ENCODE results near the gene TNFAIP8L2. TPM values are rescaled to one million over a fixed set of nuclear protein-coding genes. Genes with fewer than 3 reads are reported as not detected.
A peak's percentile ranks its signal among the peaks of the same experiment; 100 is the strongest.

Gene TNFAIP8L2
- total RNA-seq, result not detected in 2 replicates
- polyA plus RNA-seq, result 0.06 TPM in 1 of 2 replicates, not detected in the other
- polyA plus RNA-seq (2011; cell fraction: cytosol; rRNA removed), result 0.17 TPM in 1 of 2 replicates, not detected in the other
- polyA plus RNA-seq (2011; cell fraction: nucleus; rRNA removed), result not detected in 2 replicates
- polyA plus RNA-seq (2012), result 0.63 TPM in 1 of 2 replicates, not detected in the other
- polyA minus RNA-seq, result 0.28 TPM in 1 of 2 replicates, not detected in the other
- polyA minus RNA-seq (2011; cell fraction: cytosol; rRNA and poly(A)+ RNA removed), result not detected
- not detected in 2 replicates for polyA minus RNA-seq (2011; cell fraction: nucleus; rRNA and poly(A)+ RNA removed)
- not detected for Bru-seq, nascent RNA
- percentile 16 among the genes with signal in this experiment for BruChase-seq, experiment 1, labeled RNA remaining after a 6-hour chase
- BruChase-seq, experiment 2, labeled RNA remaining after a 2-hour chase, result percentile 15 among the genes with signal in this experiment
- long read RNA-seq, result 0 reads

- peaks cover 18% of the 10 kb centered on the region for H3K4me1 ChIP-seq (ENCODE audit: control insufficient read depth, extremely low read depth, insufficient read depth, low read length)
- dilution Hi-C loops (cut with MboI; ENCODE audit: extremely low pct_ligation_motif_present, low sequenced_read_pairs), result no loop called here
- no peaks in the 10 kb centered on the region for H3K79me2 ChIP-seq (ENCODE audit: control insufficient read depth, insufficient read depth, low read length)
- no peak for DNase-seq (ENCODE audit: low read depth, low spot score)
- peak within 1 kb of the TSS; percentile 52 for H3K4me2 ChIP-seq (ENCODE audit: insufficient read depth, low read length)
- intact Hi-C loops (cut with micrococcal nuclease), result loop anchor here (1.0 kb wide), 2 partner anchors 57 to 86 kb away; partner anchors contain the start of gene GABPB2
- H3K9me3 ChIP-seq (replicated peaks; ENCODE audit: control insufficient read depth, insufficient read depth, low read length), result no peaks in the 10 kb centered on the region
- H3K27me3 ChIP-seq (ENCODE audit: control insufficient read depth in 2 of 2, insufficient read depth in 2 of 2, low read length in 2 of 2), result no peaks in the 10 kb centered on the region
- ChIA-PET CTCF (interaction anchor here (0.5 to 11.7 kb wide), 13 partner anchors 8 to 186 kb away, joined by 3 to 623 read pairs (median 3); partner anchors contain the start of genes C1orf56, GABPB2 and TMOD4), POLR2A (interaction anchor here (3.0 kb wide), 1 partner anchor 57 kb away, joined by 16 read pairs; no protein-coding TSS in a partner anchor)
- no peak within 1 kb of the TSS for H2AFZ ChIP-seq (ENCODE audit: low read depth, low read length)
- TF ChIP-seq MAX (IDR thresholded peaks at IDR 0.05; ENCODE audit: insufficient read depth, insufficient read length) (no peak), JUN (IDR thresholded peaks at IDR 0.05; ENCODE audit: borderline replicate concordance, insufficient read depth, insufficient read length, low read depth) (no peak), EZH2 (IDR thresholded peaks at IDR 0.05; ENCODE audit: borderline replicate concordance, low read depth, low read length, severe bottlenecking) (no peak), CTCF (IDR thresholded peaks at IDR 0.05; ENCODE audit: extremely low read depth in 1 of 2, insufficient read depth in 1 of 2, low read depth in 1 of 2, low read length in 2 of 2) (no peak), MYC (IDR thresholded peaks at IDR 0.05; ENCODE audit: low read depth, low read length) (no peak), POLR2A (IDR thresholded peaks at IDR 0.05; ENCODE audit: low read depth, low read length) (no peak), GATA2 (IDR thresholded peaks at IDR 0.05; ENCODE audit: insufficient read depth, insufficient read length, low read depth, low read length) (no peak), FOS (IDR thresholded peaks at IDR 0.05; ENCODE audit: borderline replicate concordance, insufficient read depth, low read length) (no peak), POLR2AphosphoS5 (IDR thresholded peaks at IDR 0.05; ENCODE audit: insufficient read depth, low read depth, low read length) (no peak)
- peaks cover 2 to 13% of the 10 kb centered on the region in 2 experiments for H3K36me3 ChIP-seq (ENCODE audit: control insufficient read depth in 2 of 2, extremely low read depth in 1 of 2, insufficient read depth in 2 of 2, low read length in 2 of 2)
- no peak within 1 kb of the TSS for H3K9ac ChIP-seq (replicated peaks; ENCODE audit: extremely low read depth, insufficient read depth, low read length)
- no peak within 1 kb of the TSS for H3K4me3 ChIP-seq (replicated peaks in 1 of 3; ENCODE audit: insufficient read depth in 1 of 3, low read depth in 1 of 3, low read length in 3 of 3)
- H3K9me1 ChIP-seq (replicated peaks; ENCODE audit: control insufficient read depth, extremely low read depth, insufficient read depth, low read length), result no peaks in the 10 kb centered on the region
- H4K20me1 ChIP-seq (replicated peaks; ENCODE audit: control insufficient read depth, extremely low read depth, insufficient read depth, low read length), result no peaks in the 10 kb centered on the region
- no peak for FAIRE-seq
- BruUV-seq (replicated peaks), result no TSS peak
- H3K27ac ChIP-seq (ENCODE audit: insufficient read depth, low read depth, low read length), result peak within 1 kb of the TSS; percentile 25
These were observed at the start of gene TNFAIP8L2 for GRCh38 chr1:151156515-151156819. TNFAIP8L2 (plus strand) TSS chr1:151156649; CDS start chr1:151158698, 2,049 bp downstream.
